ENCODE data around the gene KPNA4.

GRCh38 chr3:160553827-160554226, 11.5 kb downstream of the KPNA4 start:
- no peak for TF ChIP-seq POLR2A (IDR thresholded peaks at IDR 0.05)
- TF ChIP-seq, protein P1, sequence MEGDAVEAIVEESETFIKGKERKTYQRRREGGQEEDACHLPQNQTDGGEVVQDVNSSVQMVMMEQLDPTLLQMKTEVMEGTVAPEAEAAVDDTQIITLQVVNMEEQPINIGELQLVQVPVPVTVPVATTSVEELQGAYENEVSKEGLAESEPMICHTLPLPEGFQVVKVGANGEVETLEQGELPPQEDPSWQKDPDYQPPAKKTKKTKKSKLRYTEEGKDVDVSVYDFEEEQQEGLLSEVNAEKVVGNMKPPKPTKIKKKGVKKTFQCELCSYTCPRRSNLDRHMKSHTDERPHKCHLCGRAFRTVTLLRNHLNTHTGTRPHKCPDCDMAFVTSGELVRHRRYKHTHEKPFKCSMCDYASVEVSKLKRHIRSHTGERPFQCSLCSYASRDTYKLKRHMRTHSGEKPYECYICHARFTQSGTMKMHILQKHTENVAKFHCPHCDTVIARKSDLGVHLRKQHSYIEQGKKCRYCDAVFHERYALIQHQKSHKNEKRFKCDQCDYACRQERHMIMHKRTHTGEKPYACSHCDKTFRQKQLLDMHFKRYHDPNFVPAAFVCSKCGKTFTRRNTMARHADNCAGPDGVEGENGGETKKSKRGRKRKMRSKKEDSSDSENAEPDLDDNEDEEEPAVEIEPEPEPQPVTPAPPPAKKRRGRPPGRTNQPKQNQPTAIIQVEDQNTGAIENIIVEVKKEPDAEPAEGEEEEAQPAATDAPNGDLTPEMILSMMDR (IDR thresholded peaks at IDR 0.05), result no peak
